ENCODE data around the gene GRM8. TPM values are rescaled to one million over a fixed set of nuclear protein-coding genes. Genes with fewer than 3 reads are reported as not detected.

The GRM8 gene
- total RNA-seq, 1 donor from 2014 or later, result not detected

- DNase-seq (ENCODE audit: low read depth), result no peak
- H3K4me3 ChIP-seq (ENCODE audit: low read depth, low read length), result no peak overlapping the region
- no peak for TF ChIP-seq CTCF (conservative IDR thresholded peaks at IDR 0.05; ENCODE audit: low read depth, low read length)
These were observed 42.9 kb downstream of the GRM8 start for GRCh38 chr7:127209886-127210285.

DNA sequence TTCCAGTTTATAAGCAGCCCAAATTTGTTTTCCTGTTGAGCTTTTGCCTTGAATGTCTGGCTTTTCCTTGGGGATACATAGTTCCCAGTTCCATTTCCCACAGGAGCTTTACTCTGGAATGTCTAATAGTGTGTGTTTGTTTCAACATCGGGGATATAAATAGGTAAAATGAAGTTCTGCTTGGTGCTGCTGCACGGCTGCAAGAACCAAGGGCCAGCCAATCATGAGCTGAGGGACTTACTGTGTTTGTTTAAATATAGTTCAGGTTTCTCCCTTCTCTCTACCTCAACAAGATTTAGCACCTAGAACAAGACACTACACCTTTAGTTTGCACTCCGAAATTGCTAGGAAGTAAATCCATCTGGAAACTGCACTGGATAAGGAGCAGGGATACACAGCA, 43.9 kb downstream of the GRM8 start:
- no peak for TF ChIP-seq CTCF (conservative IDR thresholded peaks at IDR 0.05; ENCODE audit: low read depth, low read length)
- H3K4me3 ChIP-seq (ENCODE audit: low read depth, low read length), result no peak overlapping the region
- DNase-seq (ENCODE audit: low read depth), result no peak

DNA sequence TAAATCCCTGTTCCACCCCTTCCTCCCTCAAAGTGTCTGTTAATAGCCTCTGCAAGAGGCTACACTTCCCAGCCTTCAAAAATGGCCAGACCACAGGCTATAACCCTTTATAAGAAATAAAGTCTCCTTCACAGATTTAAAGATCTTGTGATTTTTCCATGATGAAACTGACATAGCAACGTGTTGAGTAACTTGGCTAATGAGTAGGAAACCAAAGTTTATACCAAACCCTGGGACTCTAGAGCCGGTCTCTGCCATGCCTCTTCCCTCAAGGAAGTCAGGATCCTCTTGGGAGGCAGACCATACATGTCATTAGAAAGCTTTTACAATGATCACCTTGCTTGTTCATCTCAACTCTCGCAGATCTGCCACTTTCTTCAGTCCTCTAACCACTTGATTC, 44.4 kb downstream of the GRM8 start:
- no peak overlapping the region for H3K4me3 ChIP-seq (ENCODE audit: low read depth, low read length)
- no peak for TF ChIP-seq CTCF (conservative IDR thresholded peaks at IDR 0.05; ENCODE audit: low read depth, low read length)
- peak; percentile 13 for DNase-seq (ENCODE audit: low read depth)

DNA sequence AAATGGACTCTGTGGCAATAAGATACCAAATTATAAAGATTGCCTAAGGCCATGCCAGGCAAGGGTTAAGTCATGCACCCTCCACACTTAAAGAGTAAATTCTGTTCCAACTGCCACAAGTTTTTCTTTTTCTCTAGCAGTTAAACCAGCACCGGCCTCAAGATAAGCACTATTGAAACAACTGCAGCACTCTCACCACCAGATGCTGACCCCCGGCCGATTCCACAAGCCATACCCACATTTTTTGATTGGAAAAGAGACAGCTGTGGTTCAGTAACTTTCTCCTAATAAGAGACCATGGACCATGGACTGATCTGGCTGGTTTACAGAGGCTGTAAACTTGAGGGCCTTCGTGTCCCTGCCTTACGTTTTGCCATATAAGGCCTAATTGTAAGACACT, 44.9 kb downstream of the GRM8 start:
- no peak for TF ChIP-seq CTCF (conservative IDR thresholded peaks at IDR 0.05; ENCODE audit: low read depth, low read length)
- no peak overlapping the region for H3K4me3 ChIP-seq (ENCODE audit: low read depth, low read length)
- DNase-seq (ENCODE audit: low read depth), result no peak

DNA sequence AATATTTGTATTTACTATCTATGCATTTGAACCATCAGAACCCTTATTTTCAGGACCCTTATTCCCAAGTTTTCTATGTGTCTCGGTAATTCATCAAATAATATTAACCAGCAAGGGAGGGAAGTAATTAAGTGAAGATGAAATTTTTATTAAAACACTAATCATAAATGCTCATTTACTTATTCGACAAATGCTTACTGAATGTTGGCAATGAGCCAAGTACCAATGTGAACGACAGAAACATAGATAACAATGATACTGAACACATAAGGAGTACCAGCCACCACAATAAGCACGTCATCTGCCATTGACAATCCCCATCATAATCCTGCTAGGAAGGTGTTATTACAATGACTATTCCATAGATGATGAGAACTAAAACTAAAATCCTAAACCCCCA, 45.5 kb downstream of the GRM8 start:
- no peak for TF ChIP-seq CTCF (conservative IDR thresholded peaks at IDR 0.05; ENCODE audit: low read depth, low read length)
- no peak for DNase-seq (ENCODE audit: low read depth)
- H3K4me3 ChIP-seq (ENCODE audit: low read depth, low read length), result no peak overlapping the region

GRCh38 chr7:127194571-127194970, 58.2 kb downstream of the GRM8 start:
- no peak for TF ChIP-seq CTCF (conservative IDR thresholded peaks at IDR 0.05; ENCODE audit: low read depth, low read length)
- no peak for DNase-seq (ENCODE audit: low read depth)
- no peak overlapping the region for H3K4me3 ChIP-seq (ENCODE audit: low read depth, low read length)

DNA sequence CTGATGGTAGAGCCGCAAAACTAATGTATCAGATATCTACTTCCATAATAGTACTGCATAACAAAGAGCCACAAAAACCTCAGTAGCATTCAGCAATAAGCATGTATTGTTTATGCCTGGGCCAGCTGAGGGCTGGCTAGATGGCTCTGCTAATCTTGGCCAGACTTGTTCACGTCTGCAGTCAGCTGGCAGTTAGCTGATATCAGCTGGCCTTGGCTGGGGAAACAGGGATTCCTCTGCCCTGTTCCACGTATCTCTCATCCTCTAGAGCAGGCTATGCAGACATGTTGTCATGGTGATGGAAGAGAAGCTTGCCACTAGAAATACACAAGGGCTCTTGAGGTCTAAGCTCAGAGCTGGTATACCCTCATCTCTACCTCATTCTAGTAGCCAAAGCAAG, 62.9 kb downstream of the GRM8 start:
- DNase-seq (ENCODE audit: low read depth), result no peak
- H3K4me3 ChIP-seq (ENCODE audit: low read depth, low read length), result no peak overlapping the region
- no peak for TF ChIP-seq CTCF (conservative IDR thresholded peaks at IDR 0.05; ENCODE audit: low read depth, low read length)
